Right kidney (tissue), 1 donor: ENCODE results near the gene SZT2.
"Not testable (repeated sequence)": the region's sequence is repeated elsewhere in the genome, so short reads cannot be mapped to it uniquely, and the experiment has no call there.

Source experiments
- DNase-seq: peaks from one replicate; pipeline ENCODE4 v3.0.0-alpha.2; 2016

SZT2 gene

DNA sequence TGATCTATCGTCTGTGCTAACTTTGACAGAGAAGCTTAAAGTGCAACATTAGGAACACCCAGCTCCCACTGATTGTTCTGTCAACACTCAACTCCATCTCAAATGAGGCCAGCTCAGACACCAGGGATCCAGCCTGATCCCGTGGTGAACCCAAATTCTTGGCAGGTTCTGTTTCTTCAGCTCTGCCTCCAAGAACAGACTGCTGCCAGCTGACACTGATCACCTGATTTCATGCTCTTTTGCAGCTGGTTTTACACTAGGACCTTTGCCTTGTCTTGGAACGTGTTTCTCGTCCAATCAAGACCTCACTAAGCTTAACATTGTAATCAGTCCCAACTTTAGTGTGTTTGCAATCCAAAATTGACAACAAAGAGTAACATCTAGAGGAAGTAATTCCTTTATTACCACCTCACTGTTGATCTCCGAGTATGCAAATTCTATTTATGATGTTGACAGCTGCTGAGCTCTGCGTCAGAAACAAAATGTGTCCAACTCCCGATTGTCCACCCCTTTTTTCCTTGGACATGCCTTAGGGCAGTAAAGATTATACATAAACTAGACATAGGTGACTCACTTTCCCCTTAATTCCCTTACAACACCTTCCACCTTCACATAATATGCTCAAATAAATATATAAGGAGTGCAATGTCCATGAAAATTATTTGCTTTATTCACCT lies 65.7 kb downstream of the SZT2 start:
- DNase-seq = no peak

DNA sequence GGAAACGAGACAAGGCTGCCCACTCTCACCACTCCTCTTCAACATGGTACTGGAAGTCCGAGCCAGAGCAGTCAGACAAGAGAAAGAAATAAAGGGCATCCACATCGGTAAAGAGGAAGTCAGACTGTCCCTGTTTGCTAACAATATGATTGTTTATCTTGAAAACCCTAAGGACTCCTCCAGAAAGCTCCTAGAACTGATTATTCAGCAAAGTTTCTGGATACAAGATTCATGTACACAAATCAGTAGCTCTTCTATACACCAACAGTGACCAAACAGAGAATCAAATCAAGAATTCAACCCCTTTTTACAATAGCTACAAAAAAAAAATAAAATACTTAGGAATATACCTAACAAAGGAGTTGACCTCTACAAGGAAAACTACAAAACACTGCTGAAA lies 68.7 kb downstream of the SZT2 start:
- not testable (repeated sequence) for DNase-seq

DNA sequence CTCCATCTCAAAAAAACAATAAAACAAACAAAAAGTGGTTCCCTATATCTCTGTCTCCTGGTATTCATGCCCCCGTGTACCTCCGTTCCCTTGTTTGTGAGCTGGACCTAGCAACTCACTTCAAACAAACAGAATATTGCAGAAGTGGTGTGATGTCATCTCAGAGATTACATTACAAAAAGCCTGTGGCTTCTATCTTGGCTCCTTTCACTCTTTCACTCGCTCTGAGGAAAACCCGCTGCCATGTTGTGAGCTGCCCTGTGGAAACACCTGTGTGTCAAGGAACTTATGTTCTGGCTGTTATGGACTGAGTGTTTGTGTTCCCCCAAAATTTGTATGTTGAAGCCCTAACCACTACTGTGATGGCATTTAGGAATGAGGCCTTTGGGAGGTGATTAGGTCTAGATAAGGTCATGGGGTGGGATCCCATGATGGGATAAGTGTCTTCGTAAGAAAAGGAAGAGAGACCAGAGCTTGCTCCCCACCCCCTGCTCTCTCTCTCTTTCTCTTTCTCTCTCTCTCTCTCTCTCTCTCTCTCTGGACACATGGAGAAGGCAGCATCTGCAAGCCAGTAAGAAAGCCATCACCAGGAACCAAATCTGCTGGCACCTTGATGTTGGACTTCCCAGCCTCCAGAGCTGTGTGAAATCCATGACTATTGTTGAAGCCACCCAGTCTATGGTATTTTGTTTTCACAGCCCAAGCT lies 71.4 kb downstream of the SZT2 start:
- DNase-seq = no peak

DNA sequence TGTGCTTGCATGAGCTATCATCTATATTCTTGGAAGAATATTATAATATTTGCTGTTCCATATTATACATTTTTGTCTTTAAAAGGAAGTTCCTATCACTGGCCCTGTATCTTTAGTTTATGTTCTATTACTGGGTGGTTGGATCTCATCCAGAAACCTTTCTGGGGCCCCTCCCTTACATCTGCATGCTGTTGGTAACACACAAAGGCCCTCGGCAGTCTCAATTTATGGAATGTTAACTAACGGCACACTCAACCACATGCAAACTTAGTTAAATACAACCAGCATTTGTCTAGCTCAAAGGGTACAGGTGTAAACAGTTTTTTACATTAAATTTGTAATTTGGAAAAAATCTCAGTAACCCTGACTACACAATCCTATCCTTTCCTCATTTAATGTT lies 73.8 kb downstream of the SZT2 start:
- no peak for DNase-seq

DNA sequence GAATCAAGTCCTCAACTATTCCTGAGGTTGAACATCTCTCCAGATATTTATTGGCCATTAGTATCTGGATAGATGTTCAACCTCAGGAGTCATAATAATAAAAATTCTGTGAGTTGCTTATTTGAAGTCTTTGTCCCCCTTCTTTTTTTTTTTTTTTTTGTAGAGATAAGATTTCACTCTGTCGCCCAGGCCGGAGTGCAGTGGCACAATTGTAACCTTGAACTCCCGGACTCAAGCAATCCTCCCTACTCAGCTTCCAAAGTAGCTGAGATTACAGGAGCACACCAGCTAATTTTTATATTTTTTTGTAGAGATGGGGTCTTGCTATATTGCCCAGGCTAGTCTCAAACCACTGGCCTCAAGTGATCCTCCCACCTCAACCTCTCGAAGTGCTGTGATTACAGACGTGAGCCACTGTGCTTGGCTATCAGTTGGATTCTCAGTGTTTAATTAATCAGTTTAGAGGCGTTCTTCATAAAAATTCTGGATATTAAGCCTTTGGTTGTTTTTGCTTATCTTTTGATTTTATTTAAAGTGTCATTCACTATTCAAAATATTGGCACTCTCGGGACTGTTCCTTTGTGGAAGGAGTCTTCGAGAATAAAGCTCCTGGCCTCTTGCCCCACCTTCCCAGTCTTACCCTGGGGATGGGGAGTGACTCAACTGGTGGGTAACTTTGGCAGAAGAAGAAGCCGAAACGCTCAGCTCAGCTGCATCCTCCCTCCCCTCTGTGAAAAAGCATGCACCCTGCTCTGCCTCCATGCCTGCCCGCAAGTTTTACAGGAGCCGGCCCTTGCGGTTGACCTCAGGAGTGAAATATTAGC lies 75.2 kb downstream of the SZT2 start:
- DNase-seq = no peak

DNA sequence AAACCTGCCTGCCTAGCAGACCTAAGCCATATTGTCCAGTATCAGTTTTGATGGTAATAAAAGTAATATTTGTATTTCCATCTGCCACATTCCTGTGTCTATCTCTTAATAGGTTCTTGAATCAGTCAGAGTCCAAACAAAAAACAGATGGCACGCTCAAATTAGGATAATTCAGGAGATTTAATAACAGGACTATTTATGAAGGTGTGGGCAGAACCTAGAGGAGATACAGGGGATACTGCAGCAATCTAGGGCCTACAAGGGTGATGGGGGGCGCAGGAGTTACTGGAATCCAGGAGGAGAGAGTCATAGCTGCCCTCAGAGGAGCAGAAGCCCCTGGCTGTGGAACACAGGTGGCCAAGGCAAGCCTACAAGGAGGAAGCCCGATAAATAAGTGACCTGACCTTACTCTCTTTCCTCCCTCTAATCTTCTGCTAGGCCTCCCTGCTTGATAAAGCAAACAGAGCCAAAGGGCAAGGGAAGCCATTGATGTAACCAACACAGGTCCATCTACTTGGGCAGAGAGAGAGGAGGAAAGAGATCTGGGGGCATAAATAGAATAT lies 75.9 kb downstream of the SZT2 start:
- no peak for DNase-seq

DNA sequence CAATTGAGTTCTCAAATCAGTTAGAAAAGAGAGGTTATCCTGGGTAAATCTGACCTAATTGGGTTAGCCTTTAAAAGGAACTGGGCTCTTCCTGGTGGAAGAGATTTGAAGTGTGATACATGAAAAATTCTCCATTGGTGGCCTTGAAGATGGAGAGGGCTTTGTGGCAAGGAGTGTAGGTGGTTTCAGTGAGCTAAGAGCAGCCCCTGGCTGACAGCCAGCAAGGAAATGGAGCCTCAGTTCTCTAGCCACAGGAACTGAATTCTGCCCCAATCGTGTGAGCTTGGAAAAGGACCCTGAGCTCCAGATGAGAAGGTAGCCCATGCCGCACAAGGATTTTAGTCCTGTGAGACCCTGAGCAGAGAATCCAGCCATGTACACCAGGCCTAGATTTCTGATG lies 76.7 kb downstream of the SZT2 start:
- DNase-seq = no peak

DNA sequence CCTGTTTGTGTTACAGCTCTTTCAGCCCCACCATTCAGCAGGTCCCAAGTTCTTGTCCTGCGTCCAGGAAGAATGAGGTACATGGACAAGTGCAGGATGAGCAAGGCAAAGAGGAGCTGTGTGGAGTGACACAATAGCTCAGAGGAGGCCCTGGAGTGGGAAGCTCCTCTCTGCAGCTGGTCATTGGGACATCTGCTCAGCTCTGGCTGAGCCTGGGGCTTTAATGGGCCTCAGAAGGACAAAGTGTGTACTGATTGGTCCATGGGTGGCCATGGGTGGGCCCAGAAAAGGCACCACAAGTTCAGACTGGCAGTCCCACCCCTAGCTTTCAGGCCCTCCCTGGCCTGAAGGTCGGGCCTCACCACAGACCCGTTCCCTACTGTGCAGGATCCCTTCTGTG lies 78.7 kb downstream of the SZT2 start:
- no peak for DNase-seq

DNA sequence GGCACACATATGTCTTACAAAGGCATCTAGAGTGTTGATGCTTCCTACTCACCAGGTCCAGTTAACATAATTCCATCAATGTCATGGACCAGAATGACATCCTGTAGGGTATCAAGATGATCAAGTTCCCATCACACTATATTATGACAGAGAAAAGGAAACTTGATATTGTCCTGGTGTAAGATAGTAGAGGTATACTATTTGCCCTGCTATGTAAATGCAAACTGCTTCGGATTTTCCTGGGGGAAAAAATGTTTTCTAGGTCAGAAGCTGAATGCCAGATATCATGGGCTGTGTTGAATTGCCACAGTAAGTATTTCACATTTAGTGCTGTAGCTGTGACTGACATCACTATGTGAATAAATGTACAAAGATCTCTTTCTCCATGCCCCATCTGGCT lies 80.2 kb downstream of the SZT2 start:
- DNase-seq = no peak

DNA sequence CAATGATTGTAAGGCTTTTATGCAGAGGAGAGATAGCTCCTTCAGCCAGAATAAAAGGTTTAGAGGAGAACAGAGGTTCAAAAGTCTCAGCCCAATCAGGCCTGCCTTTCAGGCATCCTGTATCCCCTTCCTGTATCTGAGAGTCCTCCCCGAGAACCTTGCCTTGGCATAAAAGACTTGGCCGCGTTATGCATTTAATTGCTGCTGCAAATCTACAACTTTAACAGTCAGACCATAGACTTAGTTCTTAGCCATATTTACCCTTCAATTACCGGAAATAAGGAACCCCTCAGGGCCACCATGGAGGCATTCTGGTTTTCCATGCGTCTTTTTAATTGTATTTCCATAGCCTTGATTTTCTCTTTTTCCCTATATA lies 82.4 kb downstream of the SZT2 start:
- no peak for DNase-seq

DNA sequence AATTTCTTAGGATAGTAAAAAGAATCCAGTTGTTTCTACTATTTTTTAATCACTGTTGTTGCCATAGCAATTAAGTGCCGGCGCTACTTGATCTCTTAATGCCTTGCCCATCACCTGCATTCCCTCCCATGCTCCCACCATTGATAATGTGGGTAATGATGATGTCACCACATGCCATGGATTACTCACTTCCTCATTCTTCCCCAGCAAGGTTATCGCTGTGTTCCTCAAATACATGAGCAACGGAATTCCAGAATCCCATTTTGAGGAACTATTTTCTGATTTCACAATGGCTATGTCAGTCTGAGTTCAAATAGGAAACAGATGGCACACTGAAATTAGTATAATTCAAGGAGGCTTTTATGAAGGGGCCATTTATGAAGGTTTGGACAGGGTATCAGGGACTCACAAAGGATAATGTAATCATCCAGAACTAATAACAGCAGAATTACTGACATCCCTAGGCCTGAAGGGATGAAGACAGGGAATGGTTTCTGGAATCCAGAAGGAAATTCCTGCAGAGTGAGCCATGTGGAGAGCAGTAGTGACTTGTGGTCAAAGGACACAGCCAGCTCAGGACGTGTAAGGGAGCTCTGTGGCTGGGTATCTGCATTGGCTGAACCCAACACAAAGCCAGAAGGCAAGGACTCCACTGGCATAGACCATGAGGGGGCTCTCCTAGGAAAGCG lies 82.9 kb downstream of the SZT2 start:
- not testable (repeated sequence) for DNase-seq

DNA sequence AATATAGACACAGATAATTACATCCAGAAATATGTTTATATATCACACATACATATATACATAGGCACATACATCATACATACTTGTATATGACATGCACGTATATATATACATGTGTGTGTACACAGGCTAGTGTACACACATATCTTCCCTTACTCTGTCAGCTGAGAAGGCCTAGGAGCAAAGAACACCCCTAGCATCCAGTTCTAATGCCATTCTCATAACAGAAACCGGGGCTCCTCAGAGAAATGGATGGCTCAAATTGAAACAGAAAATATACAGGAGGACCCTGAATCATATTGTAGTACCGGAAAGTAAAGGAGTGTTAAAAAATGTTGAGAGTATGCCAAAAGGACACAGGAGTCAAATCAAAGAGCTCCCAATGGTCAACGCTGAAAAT lies 83.8 kb downstream of the SZT2 start:
- DNase-seq = no peak

DNA sequence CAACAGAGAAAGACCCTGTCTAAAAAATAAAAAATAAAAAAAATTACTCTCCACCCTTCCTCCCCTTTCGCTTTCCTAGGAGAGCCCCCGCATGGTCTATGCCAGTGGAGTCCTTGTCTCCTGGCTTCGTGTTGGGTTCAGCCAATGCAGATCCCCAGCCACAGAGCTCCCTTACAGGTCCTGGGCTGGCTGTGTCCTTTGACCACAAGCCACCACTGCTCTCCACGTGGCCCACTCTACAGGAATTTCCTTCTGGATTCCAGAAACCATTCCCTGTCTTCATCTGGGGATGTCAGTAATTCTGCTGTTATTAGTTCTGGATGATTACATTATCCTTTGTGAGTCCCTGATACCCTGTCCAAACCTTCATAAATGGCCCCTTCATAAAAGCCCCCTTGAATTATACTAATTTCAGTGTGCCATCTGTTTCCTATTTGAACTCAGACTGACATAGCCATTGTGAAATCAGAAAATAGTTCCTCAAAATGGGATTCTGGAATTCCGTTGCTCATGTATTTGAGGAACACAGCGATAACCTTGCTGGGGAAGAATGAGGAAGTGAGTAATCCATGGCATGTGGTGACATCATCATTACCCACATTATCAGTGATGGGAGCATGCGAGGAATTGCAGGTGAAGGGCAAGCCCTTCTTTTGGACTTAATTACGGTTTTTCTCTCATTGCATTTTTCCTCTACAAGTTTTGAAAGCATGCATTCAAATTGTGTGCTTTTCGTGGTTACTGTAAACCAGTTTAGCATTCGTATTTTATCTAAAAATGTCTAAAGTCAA lies 86.1 kb downstream of the SZT2 start:
- not testable (repeated sequence) for DNase-seq

DNA sequence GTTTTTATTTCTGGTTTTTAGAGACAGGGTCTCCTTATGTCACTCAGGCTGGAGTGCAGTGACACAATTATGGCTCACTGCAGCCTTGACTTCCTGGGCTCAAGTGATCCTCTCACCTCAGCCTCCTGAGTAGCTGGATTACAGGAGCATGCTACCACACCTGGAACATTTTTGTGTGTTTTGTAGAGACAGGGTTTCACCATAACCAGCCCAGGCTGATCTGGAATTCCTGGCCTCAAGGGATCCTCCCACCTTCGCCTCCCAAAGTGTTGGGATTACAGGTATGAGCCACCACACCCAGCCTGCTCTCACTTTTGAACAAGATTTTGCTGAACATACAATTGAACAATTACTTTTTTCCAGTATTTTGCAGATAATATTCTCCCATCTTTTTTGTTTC lies 88.0 kb downstream of the SZT2 start:
- DNase-seq = no peak

DNA sequence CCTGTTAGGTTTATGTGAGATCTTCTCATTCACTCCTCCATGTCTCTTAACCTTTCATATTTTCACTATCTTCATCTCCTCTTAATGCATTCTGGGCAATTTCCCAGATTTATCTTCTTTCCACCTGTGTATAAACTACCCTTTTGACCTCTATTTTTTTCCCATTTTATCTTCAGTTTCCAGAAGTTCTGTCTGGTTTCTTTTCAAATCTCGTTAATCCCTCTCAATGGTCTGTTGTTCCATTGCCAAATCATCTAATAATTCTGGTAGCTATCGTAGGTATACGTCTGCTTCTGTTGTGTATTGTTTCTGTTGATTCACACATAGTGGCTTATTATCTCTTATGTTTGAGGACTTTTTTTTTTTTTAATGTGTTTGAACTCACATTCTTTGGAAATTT lies 89.7 kb downstream of the SZT2 start:
- DNase-seq = no peak

DNA sequence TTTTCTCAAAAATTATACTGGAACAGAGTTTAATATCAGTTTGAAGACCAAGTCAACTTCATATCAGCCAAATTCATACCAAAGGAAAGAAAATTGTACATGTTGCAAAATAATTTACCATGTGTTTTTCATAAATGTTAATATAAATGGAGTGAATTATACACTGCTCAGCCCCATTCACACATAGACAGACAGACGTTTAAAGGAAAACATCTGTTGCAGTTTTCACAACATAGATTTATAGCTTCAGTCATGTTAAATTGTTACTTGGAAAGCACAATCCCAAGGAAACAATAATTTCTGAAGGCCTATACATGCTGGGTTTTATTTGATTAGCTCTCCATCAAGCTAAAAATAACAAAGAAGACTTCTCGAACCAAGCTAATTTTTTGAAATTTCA lies 91.8 kb downstream of the SZT2 start:
- no peak for DNase-seq

DNA sequence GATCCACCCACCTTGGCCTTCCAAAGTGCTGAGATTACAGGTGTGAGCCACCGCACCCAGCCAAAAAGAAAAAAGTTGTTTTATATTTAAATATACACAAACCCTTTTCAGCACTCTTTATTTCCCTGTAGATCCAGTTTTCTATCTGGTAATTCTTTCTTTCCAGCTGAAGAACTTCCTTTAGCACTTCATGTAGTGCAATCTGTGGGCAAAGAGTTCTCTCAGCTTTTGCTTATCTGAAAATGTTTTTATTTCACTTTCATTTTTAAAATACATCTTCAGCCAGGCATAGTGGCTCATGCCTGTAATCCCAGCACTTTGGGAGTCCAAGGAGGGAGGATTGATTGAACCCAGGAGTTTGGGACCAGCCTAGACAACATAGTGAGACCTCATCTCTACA lies 92.5 kb downstream of the SZT2 start:
- no peak for DNase-seq

DNA sequence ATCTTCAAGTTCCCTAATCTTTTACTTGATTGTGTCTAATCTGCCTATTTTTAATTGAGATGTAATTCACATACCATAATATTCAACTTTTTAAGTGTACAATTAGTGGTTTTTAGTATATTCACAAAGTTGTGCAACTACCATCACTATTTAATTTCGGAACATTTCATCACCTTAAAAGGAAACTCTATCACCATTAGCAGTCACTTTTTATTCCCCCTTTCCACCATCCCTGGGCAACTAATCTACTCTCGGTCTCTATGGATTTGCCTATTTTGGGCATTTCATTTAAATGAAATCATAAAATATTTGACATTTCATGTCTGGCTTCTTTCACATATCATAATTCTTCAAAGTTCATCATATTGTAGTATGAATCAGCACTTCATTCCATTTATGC lies 94.7 kb downstream of the SZT2 start:
- DNase-seq = no peak

DNA sequence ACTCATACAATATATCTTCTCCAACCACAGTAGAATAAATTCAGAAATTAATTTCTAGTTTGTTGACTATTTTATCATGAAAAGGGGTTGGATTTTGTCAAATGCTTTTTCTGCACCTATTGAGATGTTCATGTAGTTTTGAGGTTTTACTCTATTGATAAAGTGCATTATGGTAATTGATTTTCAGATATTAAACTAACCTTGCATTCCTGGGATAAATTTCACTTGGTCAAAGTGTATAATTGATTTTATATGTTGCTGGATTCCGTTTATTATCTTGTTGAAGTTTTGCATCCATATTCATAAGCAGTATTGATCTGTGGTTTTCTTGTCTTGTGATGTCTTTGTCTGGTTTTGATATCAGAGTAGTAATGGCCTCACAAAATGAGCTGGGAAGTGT lies 98.5 kb downstream of the SZT2 start:
- DNase-seq = no peak

DNA sequence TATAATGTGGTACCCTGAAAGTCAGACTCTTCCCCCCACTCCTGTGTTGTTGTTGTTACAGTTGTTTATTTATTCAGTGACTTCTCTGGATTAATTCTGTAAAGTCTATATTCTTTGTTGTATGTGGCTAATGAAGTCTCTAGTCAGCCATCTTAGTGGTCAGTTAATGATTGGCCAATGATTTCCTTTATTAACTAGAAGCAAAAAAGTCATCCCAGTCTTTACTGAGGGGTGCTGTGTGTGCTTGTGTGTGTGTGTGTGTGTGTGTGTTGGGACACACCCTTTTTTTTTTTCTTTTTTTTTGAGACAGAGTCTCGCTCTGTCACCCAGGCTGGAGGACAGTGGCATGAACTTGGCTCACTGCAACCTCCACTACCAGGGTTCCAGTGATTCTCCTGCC lies 101.4 kb downstream of the SZT2 start:
- DNase-seq = no peak

DNA sequence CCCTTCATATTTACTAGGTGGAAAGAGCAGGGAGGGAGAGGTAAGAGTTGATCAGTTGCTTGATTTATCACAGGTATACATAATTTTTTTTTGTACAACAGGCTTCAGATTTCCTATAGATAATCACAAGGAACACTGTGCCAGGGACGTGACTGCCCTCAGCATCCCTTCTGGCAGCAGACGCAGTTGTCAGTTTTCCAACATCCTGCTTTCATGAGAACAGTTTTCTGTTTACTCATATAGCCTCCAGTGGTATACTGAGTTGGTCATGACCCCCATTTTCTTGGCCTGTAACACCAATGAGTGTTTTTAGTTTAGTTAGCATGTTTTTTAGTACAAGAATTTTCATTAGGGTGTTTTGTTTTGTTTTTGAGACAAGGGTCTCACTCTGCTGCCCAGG lies 103.1 kb downstream of the SZT2 start:
- DNase-seq = no peak
